HepG2 (cell line): ENCODE data around the gene AKAP1.

ENCODE experiments used
- ARID2 ChIP-seq: sonication (generic); formaldehyde crosslinking; IDR thresholded peaks from 2 replicates; pipeline ENCODE4 v1.8.1; 2022; ENCODE audit warnings: mild to moderate bottlenecking, missing genetic modification reagents, borderline replicate concordance
- CHD2 ChIP-seq: IDR thresholded peaks from 2 replicates; pipeline ENCODE4 v1.6.1; 2011; ENCODE audit warnings: low read depth, low read length, improper control_type of control experiment
- CREB1 ChIP-seq, 2 experiments: fragments of 450-650 bp in 1 of 2; IDR thresholded peaks; 2 replicates each; pipeline ENCODE4 v1.6.1; 2016 to 2017; ENCODE audit warnings: control low read depth in 1 of 2, mild to moderate bottlenecking in 1 of 2, missing compliant biosample characterization in 1 of 2, missing genetic modification characterization in 1 of 2
- EP300 ChIP-seq, 3 experiments: sonication (generic) in 1 of 3; formaldehyde crosslinking in 1 of 3; IDR thresholded peaks; 2 replicates each; pipeline versions ENCODE4 v1.5.1 to v1.6.1; 2011 to 2020; ENCODE audit warnings: low read depth in 2 of 3, low read length in 2 of 3, borderline replicate concordance in 1 of 3, improper control_type of control experiment in 1 of 3, mild to moderate bottlenecking in 1 of 3, missing genetic modification reagents in 1 of 3, moderate library complexity in 1 of 3
- FOXK2 ChIP-seq: fragments of 450-650 bp; IDR thresholded peaks from 2 replicates; pipeline ENCODE4 v1.6.1; 2016
- MYC ChIP-seq: sonication (generic); formaldehyde crosslinking; IDR thresholded peaks from 2 replicates; pipeline ENCODE4 v1.9.0; 2021; ENCODE audit warnings: missing genetic modification reagents, borderline replicate concordance
- NFRKB ChIP-seq: fragments of 450-650 bp; IDR thresholded peaks from 2 replicates; pipeline ENCODE4 v1.6.1; 2017
- RFX5 ChIP-seq: IDR thresholded peaks from 2 replicates; pipeline ENCODE4 v1.6.1; 2011; ENCODE audit warnings: low read depth, low read length, improper control_type of control experiment
- SIX1 ChIP-seq: sonication (generic); formaldehyde crosslinking; IDR thresholded peaks from 2 replicates; pipeline ENCODE4 v1.4.0; 2020; ENCODE audit warnings: missing genetic modification reagents, borderline replicate concordance
- USF2 ChIP-seq, 2 experiments: sonication (generic) in 1 of 2; formaldehyde crosslinking in 1 of 2; IDR thresholded peaks; 2 replicates each; pipeline versions ENCODE4 v1.5.1 to v1.6.1; 2011 to 2020; ENCODE audit warnings: borderline replicate concordance in 1 of 2, low read depth in 1 of 2, low read length in 1 of 2, mild to moderate bottlenecking in 1 of 2, missing genetic modification reagents in 1 of 2, moderate library complexity in 1 of 2
- ZNF274 ChIP-seq: sonication (generic); formaldehyde crosslinking; IDR thresholded peaks from 2 replicates; pipeline ENCODE4 v1.5.1; 2020; ENCODE audit warnings: mild to moderate bottlenecking, missing genetic modification reagents
- ZNF619 ChIP-seq: sonication (generic); formaldehyde crosslinking; IDR thresholded peaks from 2 replicates; pipeline ENCODE4 v1.4.0; 2020; ENCODE audit warnings: mild to moderate bottlenecking, missing genetic modification reagents
- TF ChIP-seq, protein P1 (sequence below): sonication (generic); formaldehyde crosslinking; IDR thresholded peaks from 2 replicates; pipeline ENCODE4 v1.5.0; 2020; ENCODE audit warnings: mild to moderate bottlenecking, missing genetic modification reagents, moderate library complexity

- no peak for TF ChIP-seq CHD2
- TF ChIP-seq ARID2 (CRISPR knock-in tag): no peak
- TF ChIP-seq SIX1: no peak
- no peak for TF ChIP-seq NFRKB
- TF ChIP-seq ZNF619 (CRISPR knock-in tag): no peak
- TF ChIP-seq FOXK2: no peak
- TF ChIP-seq MYC (CRISPR knock-in tag): no peak
- TF ChIP-seq ZNF274: no peak
- TF ChIP-seq CREB1 (IDR thresholded peaks at IDR 0.05): no peak
- no peak for TF ChIP-seq CREB1 (CRISPR knock-in tag; IDR thresholded peaks at IDR 0.05)
- TF ChIP-seq RFX5: no peak
- TF ChIP-seq USF2 (IDR thresholded peaks at IDR 0.05; ENCODE audit: low read depth, low read length): no peak
- TF ChIP-seq USF2 (CRISPR knock-in tag; IDR thresholded peaks at IDR 0.05; ENCODE audit: borderline replicate concordance): no peak
- TF ChIP-seq, protein P1, sequence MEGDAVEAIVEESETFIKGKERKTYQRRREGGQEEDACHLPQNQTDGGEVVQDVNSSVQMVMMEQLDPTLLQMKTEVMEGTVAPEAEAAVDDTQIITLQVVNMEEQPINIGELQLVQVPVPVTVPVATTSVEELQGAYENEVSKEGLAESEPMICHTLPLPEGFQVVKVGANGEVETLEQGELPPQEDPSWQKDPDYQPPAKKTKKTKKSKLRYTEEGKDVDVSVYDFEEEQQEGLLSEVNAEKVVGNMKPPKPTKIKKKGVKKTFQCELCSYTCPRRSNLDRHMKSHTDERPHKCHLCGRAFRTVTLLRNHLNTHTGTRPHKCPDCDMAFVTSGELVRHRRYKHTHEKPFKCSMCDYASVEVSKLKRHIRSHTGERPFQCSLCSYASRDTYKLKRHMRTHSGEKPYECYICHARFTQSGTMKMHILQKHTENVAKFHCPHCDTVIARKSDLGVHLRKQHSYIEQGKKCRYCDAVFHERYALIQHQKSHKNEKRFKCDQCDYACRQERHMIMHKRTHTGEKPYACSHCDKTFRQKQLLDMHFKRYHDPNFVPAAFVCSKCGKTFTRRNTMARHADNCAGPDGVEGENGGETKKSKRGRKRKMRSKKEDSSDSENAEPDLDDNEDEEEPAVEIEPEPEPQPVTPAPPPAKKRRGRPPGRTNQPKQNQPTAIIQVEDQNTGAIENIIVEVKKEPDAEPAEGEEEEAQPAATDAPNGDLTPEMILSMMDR: no peak
- no peak for TF ChIP-seq EP300 (IDR thresholded peaks at IDR 0.05; ENCODE audit: low read depth in 2 of 2, low read length in 2 of 2)
- no peak for TF ChIP-seq EP300 (CRISPR knock-in tag; IDR thresholded peaks at IDR 0.05; ENCODE audit: borderline replicate concordance)
These were observed 40.8 kb downstream of the AKAP1 start for GRCh38 chr17:57125866-57126265.
